GM23248 (cell line): ENCODE results near the gene IGLON5.

Source experiments
- EZH2 ChIP-seq: fragments of 200-600 bp; sonication (generic); IDR thresholded peaks from 2 replicates; pipeline ENCODE4 v1.6.1; 2018; ENCODE audit warnings: antibody characterized with exemption, mild to moderate bottlenecking; ENCODE audit not compliant: insufficient read depth, poor library complexity, severe bottlenecking
- EZH2phosphoT487 ChIP-seq: fragments of 200-600 bp; sonication (generic); IDR thresholded peaks from 2 replicates; pipeline ENCODE4 v1.6.1; 2018; ENCODE audit warnings: antibody characterized with exemption, moderate library complexity, mild to moderate bottlenecking, low read depth; ENCODE audit not compliant: insufficient read depth

DNA sequence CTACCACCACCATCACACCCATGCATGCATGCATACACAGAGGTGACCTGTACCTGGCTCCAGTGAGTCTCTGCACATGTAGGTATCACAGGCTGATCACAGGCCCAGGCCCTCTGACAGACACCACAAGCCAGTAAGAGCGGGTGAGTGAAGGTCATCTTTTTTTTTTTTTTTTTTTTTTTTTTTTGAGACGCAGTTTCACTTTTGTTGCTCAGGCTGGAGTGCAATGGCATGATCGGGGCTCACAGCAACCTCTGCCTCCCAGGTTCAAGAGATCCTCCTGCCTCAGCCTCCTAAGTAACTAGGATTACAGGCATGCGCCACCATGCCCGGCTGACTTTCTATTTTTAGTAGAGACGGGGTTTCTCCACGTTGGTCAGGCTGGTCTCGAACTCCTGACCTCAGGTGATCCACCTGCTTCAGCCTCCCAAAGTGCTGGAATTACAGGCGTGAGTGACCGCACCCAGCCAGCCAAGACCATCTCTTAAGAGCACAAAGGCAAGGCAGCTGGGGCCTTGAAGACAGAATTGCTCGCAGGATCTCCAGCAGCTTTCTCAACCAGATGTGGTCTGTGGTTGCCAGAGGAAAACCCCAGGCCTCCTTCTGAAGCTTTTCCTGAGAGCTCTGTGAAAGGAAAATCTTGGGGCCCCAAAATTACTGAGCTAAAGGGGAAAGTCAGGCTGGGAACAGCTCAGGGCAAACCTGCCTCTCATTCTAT is 64.2 kb downstream of the IGLON5 start:
- TF ChIP-seq EZH2phosphoT487 = no peak
- TF ChIP-seq EZH2 = no peak
